Naive B cell (primary cell): Measurements from ENCODE around the gene TBX5. TPM values are rescaled to one million over a fixed set of nuclear protein-coding genes. Genes with fewer than 3 reads are reported as not detected.

Source experiments
- ATAC-seq, 2 donors: fragments of 150-1000 bp; cut with Tn5 transposase; 2 replicates each; pipeline ENCODE4 v1.10.0; 2021; ENCODE audit warnings: low read depth in 2 of 2, mild to moderate bottlenecking in 2 of 2, moderate library complexity in 2 of 2
- DNase-seq: peaks from one replicate; pipeline ENCODE4 v3.0.0; 2022
- H3K27ac Mint-ChIP-seq, 6 donors: one replicate each; pipeline ENCODE4 v1.8.0; 2020 to 2022; ENCODE audit warnings: mild to moderate bottlenecking in 6 of 6, mixed read lengths in 6 of 6, moderate library complexity in 5 of 6, inconsistent platforms in 2 of 6
- H3K27me3 Mint-ChIP-seq, 3 donors: one replicate each; pipeline ENCODE4 v1.8.0; 2021 to 2022; ENCODE audit warnings: mixed read lengths in 3 of 3, mild to moderate bottlenecking in 1 of 3
- H3K36me3 Mint-ChIP-seq, 2 donors: one replicate each; pipeline ENCODE4 v1.8.0; 2020 to 2022; ENCODE audit warnings: mixed read lengths in 2 of 2, inconsistent platforms in 1 of 2, mild to moderate bottlenecking in 1 of 2
- H3K4me1 Mint-ChIP-seq, 3 donors: one replicate each; pipeline ENCODE4 v1.8.0; 2020 to 2022; ENCODE audit warnings: mixed read lengths in 3 of 3, inconsistent platforms in 1 of 3, mild to moderate bottlenecking in 1 of 3, moderate library complexity in 1 of 3
- H3K4me3 Mint-ChIP-seq, 8 donors: one replicate each; pipeline ENCODE4 v1.8.0; 2020 to 2022; ENCODE audit warnings: mild to moderate bottlenecking in 8 of 8, mixed read lengths in 8 of 8, moderate library complexity in 8 of 8, inconsistent platforms in 2 of 8
- H3K9me3 Mint-ChIP-seq, 7 donors: one replicate each; pipeline ENCODE4 v1.8.0; 2020 to 2022; ENCODE audit warnings: mixed read lengths in 7 of 7, mild to moderate bottlenecking in 5 of 7, inconsistent platforms in 2 of 7, moderate library complexity in 1 of 7
- polyA plus RNA-seq, 6 donors: library from polyadenylated mRNA; unstranded; fragments of 300-500 nt; fragmentation: Illumina TruSeq; gene quantifications; one replicate each; pipeline ENCODE4 v1.2.3, GENCODE V29; 2021; ENCODE audit warnings: low read depth in 6 of 6

TBX5 gene
- polyA plus RNA-seq, 6 donors from 2014 or later: not detected

DNA sequence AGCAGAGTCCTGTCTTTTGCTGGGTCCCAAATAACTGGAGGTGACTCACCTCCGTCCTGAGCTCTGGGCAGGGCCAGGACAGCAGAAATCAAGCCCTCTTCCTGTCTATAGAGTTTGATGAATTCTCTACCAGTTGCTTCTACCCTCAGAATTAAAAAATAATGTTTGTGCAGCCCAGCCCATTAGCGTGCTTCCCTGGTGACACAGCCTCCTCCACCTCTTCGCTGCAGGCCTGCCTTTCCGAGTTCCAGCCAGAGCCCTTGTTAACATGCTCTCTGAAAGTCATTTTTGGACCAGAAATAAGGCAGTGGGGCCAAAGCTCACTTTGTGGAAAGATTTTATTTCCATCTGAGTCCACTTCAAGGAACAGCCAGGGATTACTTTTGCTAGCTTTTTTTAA lies 94.0 kb downstream of the TBX5 start:
- Mint-ChIP-seq H3K27me3 (peaks cover 0 to 14% (median 6%) of the 10 kb centered on the region in 3 donors), H3K4me3 (no peak overlapping the region), H3K4me1 (no peaks in the 10 kb centered on the region), H3K9me3 (peaks cover 0 to 9% (median 3%) of the 10 kb centered on the region in 7 donors), H3K27ac (no peak overlapping the region), H3K36me3 (no peaks in the 10 kb centered on the region)
- ATAC-seq (no peak), DNase-seq (no peak)

DNA sequence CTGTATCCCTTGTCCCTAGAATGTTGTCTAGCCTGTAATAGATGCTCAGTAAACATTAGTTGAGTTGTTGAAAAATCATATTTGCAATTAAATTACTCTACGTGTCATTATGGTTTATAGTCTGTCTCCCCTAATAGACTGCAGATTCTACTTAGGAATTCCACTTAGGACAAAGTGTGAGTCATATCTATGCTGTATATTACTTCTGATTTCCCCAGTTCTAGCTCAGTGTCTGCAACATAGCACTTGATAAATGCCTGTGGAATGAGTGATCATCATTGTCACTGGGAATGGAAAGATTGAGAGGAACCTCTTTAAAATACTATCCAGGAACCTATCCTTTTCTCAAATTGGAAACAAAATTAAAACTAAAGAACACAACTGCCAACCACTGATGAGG lies 99.3 kb downstream of the TBX5 start:
- H3K9me3 Mint-ChIP-seq: peaks cover 3 to 14% (median 7%) of the 10 kb centered on the region in 7 donors

DNA sequence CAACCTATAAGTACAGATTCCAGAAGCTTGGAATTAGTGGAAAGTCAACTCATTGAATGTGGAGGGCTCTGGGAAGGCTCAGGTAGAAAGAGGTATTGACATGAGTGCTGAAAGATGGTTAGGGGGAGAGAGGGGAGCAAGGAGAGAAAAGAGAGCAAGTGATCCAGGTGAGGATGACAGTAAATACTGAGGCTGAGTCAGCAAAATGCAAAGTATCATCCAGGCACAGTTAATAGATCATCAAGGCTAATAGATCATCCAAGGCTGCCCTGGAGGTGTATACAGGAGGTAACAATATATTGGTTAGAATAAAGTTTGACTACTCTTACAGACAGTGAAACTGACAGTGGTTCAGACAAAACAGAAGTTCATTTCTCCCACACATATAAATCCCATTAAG lies 100.5 kb downstream of the TBX5 start:
- Mint-ChIP-seq H3K9me3 (peaks cover 3 to 14% (median 7%) of the 10 kb centered on the region in 7 donors), H3K36me3 (no peaks in the 10 kb centered on the region)

More for the DNA sequence above, 99.3 kb downstream of the TBX5 start:
- H3K27ac Mint-ChIP-seq: no peak overlapping the region
- ATAC-seq (no peak), DNase-seq (no peak)
- no peak overlapping the region for H3K4me3 Mint-ChIP-seq
- peaks cover 6 to 19% (median 13%) of the 10 kb centered on the region in 3 donors for H3K27me3 Mint-ChIP-seq
- no peaks in the 10 kb centered on the region for H3K4me1 Mint-ChIP-seq
- no peaks in the 10 kb centered on the region for H3K36me3 Mint-ChIP-seq

More for the DNA sequence above, 100.5 kb downstream of the TBX5 start:
- no peak overlapping the region for H3K4me3 Mint-ChIP-seq
- H3K4me1 Mint-ChIP-seq: no peaks in the 10 kb centered on the region
- DNase-seq (no peak), ATAC-seq (no peak)
- H3K27ac Mint-ChIP-seq: no peak overlapping the region
- peaks cover 16 to 23% (median 16%) of the 10 kb centered on the region in 3 donors for H3K27me3 Mint-ChIP-seq
